NCI-H82 (cell line): ENCODE measurements around the gene ARHGEF26.

Source experiments
- DNase-seq: peaks from one replicate; lab custom pipeline; 2025; lab: John Stamatoyannopoulos, UW

The ARHGEF26 gene

DNA sequence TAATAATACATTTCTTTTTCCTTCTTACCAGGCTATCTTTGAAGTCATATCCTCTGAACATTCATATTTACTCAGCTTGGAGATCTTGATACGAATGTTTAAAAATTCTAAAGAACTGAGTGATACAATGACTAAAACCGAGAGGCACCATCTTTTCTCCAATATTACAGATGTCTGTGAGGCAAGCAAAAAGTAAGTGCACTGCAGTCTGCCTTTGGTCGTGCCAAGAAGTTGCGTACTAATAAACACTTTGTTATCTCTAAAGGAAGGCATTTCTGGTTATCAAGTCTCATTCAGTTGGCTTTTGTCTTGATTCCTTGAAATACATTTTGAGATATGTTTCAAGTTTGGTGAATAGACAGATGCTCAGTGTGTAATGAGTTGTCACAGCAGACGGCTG, 31.6 kb downstream of the ARHGEF26 start:
- no peak for DNase-seq

DNA sequence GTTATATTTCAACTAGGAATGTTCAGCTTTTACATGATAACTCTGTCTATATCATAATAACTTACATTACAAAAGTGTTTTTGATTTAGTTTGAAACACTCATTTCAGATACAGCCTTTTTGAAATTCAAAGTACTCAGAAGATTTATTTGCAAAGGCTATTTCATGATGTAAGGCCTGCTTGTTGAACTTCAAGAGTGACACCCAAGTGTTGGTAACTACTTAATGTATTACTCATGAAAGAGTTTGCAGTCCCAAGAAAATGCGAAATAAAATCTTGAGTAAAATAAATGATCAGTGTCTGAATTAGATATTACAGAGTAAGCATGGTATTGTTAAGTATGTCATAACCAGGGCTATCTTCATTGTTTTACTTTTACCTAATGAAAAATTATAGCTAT, 35.3 kb downstream of the ARHGEF26 start:
- no peak for DNase-seq

DNA sequence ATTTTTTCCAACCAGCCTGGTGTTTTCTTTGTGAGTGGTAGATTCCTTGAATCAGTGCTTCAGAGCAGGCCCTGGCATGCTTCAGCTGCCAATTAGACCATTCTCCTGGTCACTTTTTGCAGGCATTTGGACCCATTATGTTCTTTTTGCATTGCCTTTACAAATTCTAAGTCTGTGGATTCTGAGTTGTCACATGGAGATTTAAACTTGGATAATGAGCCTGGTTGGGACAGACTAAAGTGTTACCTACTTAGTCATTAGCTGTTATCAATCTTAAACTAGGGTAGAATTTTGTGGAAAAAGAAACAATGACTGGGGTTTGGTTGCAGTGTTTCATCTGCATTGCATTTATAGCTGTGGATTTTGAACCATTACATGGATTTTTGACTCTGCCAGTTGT, 40.6 kb downstream of the ARHGEF26 start:
- no peak for DNase-seq

DNA sequence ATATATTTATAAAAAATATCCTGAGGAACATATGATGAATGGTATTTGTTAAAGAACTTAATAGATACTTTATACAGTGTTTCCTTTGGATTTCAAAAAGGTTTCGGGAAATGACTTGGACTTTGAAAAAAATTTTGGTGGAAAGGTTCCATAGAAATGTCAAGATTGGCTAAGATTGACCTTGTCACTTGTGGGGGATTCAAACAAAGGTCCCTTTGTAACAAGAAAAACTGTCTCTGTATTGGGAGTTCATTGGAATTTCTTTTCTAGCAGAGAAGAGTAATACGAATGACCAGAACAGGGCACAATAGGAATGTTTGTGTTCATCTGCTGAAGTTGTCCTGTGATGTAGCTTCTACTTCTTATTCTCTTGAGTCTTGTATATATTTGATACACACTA, 43.2 kb downstream of the ARHGEF26 start:
- no peak for DNase-seq

DNA sequence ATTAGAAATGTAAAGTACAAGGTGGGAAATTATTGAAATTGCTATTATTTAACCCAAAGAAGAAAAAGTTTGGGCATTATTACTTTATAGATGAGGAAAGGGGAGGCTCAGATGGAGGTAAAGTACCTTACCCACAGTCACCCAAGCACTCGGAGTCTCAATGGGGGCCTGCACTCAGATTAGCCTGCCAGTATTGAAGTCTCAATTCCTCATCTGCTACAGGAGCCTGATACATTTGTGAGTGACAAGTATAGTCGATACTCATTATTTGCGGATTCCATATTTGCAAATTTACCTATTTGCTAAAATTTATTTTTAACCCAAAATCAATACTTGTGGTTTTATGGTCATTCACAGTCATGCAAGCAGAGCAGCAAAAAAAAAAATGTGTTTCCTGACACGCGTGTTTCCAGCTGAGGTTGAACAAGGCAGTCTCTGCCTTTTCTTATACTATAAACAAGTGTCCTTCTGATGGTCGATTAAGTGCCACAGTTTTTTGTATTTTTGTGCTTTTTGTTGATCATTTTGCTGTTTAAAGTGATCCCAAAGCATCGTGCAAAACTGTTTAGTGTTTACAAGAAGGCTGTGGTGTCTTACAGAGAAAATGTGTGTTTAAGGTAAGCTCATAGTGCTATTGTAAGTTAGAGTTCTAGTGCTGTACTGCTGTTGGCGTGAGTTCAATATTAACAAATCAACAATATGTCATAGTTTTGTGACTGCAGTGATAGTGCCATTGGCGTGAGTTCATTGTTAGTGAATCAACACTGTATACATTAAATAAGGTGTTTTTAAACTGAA, 48.0 kb downstream of the ARHGEF26 start:
- no peak for DNase-seq

DNA sequence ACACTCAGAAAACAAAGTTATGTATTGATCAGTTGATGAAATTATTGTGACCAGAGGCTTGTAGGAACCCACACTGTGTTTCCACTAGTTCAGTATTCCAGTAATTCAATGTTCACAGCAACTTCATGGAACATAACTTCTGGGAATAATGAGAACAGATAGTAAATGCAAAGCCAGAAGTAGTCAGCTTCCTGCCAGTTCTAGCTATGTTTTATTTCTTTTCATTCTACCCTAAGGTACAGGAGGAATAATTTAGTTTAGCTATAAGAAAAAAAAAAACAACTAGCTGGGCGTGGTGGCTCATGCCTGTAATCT, 48.6 kb downstream of the ARHGEF26 start:
- no peak for DNase-seq

DNA sequence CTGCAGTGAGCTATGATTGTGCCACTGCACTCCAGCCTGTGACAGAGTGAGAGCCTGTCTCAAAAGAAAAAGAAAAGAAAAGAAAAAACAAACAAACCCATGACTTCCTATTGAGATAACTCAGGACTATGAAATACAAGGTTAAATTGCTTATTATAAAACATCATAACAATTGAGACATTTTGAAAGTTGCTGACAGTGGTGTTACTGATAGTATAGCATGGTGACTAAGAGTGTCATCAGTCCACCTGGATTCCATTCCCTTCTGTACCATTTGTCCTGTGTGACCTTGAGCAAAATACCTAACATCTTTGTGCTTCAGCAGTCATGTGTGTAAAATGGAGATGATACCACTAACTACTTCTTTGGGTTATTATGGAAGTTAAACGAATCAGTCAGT, 49.1 kb downstream of the ARHGEF26 start:
- no peak for DNase-seq

DNA sequence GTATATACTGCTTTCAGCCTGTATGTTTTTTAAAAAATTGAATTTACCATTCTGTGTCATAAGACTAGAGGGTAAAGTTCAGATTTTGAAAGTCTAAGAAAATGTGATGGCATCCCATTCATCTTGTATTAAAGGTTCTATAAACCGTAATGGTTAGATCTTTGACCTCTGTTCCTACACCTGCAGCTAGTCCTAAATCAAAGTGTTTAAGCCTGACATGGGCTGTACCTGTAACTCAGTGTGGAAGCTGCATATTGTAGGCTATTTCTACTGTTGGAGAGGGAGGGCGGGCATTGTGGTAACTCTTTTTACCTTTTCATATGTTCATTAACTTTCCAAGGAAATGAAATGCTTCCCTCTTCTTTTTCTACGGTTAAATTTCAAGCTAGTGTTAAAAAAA, 53.9 kb downstream of the ARHGEF26 start:
- DNase-seq = no peak

DNA sequence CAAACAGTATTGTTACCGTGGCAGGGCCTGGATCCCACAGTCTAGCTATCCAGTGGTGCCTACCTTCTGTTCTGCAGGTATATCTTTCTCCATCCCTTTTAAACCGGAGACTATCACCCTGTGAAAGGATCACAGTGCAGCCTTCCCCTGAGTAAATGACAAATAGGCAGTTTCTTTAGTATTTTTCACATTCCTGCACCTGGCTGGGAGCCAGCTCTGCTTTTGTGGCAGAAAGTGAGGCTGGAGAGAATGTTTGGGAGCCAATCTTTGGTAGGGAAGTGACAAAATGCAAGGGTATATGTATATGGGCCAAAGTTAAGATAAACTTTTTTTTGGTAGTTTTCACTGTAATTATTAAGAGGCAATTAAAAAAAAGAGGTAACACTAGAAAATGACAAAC, 54.8 kb downstream of the ARHGEF26 start:
- no peak for DNase-seq

DNA sequence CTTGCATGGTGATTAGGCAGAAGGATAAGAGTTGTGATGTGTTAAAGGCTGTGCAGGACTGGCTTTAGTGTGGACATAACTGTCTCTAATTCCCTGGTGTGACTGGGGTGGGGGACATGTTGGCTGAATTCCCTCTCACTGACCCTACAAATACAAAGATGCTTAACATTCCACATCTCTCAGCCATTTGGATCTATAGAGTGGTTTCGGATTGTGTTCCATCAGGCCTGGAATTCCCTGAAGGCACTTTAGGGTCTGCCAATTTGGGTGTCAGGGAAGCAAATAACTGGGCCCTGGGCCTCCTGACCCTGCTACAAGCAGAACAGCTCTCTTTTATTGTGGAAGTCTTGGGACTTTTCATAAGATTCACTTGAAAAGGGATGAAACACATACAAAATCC, 56.2 kb downstream of the ARHGEF26 start:
- DNase-seq = no peak

DNA sequence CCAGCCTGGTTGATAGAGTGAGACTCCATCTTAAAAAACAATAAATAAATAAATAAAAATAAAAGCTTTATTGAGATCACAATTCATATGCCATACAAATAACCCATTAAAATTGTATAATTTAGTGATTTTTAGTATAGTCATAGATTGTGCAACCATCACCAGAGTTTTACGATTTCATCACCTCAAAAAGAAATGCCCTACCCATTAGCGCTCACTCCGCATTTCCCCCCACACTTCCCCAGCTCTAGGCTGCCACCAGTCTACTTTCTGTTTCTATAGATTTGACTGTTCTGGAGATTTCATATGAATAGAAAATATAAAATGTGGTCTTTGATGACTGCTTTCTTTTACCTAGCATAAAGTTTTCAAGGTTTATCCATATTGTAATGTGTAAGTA, 57.0 kb downstream of the ARHGEF26 start:
- no peak for DNase-seq

DNA sequence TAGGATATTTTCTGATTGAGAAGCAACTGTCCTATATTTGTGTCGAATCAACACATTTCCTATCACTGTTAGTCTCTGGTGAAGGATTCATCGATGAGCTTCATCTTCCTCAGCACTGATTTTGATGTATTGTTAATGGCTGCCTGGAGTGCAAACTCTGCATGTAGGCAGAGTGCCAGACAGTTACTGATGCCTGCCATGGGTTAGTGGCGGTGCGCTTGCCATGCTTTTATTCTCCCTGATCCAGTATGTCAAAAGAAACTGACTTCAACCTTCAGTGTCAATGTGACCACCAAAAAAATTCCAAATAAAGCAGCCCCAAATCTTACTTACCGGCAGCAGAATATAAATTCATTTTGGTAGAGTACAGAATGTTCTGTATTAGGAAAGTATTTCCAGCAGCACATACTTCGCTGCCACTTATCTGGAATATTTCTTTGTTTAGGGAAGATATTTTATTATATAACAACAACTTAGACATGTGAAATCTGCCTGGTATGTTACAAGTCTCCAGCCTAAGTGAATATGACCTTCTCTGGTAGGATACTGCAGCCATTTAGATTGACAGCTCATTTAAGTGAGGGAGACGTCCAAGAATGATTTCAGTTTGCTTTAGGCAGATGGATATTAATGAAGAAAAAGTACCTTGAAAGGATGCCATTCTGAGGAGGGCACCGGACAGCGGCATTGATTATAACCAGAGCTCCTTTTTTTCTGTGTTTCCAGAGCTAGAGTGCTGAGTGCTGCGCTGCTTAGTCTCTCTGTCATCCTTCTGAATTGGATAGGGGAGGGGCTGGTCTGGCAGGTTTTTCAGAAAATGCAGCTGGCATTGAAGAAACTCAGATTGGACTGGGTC, 59.9 kb downstream of the ARHGEF26 start:
- peak; percentile 40 for DNase-seq

DNA sequence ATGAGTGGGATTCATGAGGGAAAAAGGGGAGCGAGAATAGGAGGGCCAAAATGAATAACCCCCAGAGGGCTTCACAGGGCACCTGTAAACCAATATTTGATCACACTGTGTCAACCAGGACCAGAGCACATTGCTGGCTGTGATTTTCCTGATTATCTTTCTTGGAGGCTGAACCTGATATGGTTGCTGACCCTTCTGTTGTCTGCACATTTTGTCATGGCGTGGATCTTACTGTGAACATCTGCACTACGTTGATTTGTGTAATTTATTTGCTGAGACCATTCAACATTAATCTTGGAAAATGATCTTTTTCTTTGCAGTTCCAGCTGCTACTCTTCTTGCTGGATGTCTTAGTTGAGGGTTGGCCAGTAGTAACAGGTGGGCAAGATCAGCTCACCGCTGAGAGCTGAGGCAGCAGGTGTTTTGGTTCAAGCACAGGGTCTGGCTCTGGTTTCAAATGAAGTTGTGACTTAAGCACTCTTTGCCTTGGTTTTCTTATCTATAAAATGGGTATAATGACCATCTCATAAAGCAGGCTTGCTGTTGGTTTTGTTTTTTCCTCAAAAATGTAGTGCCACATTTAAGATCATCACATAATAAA, 61.2 kb downstream of the ARHGEF26 start:
- DNase-seq = peak; percentile 39

DNA sequence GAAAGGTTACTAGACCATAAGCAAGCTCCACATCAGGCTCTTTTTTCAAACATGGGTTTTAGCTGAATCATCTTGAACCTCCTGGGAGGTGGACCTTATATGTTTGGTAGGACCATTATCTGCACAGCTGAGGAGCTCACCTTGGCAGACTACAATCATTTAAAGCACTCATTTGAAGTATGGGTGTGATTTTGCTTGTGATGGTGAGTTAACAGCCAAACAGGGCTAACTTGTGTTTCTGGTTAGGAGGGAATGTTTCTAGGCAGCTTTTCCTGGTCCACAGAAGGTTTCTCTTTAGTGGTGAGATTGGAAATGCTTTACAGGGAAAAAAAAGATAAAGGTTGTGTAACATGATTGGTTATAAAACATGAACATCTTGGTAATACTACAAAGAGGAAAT, 61.8 kb downstream of the ARHGEF26 start:
- DNase-seq = no peak

DNA sequence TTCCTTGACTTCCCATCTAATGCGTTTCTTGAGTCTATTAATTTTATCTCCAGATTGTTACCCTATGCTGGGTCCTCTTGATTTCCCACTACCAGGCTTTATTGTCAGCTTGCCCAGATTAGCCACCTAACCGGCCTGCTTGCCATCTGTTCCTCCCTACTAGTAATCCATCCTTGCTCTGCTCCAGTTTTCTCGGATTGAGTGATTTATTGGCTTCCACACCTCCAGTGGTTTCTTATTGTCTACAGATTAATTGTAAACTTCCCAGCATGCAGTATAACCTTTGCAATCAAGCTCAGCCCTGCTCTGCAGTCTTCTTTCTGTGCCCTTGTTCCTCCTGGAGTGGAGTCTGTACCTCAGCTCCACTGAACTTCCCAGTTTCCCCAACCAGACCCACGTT, 63.4 kb downstream of the ARHGEF26 start:
- DNase-seq = peak; percentile 98

DNA sequence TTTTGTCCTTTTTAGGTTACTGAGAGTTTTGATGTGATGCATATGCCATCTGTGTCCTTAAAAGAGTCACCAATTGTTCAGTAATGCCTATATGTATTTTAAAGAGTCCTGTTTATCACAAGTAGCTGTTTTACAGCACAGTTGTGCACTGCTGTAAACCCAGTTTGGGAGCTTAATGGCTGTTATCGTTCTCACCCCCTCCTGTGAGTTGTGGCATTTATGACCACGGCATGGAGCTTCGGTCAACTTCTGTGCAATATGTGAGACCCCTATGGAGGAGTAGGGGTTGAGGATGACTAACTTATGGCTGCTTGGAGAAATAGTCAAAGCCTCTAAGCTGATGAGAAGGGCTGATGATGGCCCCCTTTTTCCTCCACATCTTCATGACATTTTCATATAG, 67.2 kb downstream of the ARHGEF26 start:
- DNase-seq = peak; percentile 55

DNA sequence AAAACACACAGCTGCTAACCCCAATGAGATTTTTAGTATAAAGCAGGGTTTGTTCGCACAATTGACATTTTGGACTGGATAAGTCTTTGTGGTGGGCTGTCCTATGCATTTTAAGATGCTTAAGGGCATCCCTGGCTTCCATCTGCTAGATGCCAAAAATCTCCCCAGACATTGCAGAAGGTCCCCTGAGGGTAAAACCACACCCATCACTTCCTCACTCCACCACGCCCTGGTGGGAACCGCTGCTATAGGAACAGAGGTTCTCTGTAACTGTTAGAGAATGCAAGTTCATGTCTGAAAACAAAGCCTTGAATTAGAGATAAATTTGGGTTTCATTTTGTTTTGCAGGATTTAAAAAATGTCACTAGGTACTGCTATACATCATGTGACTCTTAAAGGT, 67.7 kb downstream of the ARHGEF26 start:
- DNase-seq = peak; percentile 90

DNA sequence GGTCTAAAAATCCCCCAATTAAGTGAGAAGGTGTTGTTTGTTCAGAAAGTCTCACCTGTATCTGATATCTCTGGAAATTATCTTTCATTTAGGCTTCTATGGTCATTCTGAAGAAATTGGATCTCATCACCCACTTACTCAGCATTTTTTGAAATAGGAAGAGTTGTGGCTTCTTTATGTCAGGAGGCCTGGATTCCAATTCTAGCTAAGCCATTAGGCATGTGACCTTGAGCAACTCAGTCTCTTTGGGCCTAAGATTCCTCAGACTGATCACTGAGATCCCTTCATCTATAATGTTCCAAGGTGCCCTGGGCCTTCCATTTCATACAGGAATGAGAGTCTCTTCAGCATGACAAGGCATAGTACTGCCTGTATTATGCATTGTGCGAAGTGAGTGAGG, 70.3 kb downstream of the ARHGEF26 start:
- no peak for DNase-seq

DNA sequence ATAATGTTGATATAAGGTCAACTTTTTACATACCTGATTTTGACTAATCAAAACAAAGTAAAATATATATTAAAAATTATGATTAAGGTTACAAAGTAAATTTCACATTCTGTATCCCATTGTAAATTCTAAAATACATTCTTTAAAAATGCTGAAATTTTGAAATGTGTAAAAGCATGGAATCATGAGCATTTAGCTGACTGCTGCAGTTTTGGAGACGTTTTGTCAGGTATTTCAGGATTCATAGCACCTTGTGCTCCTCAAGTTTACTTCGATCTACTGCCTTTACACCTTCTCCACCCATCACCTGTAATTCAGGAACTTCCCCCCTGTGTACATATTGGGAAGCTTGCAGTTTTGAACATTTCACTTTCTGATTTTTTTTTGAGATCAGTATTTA, 71.0 kb downstream of the ARHGEF26 start:
- DNase-seq = no peak

DNA sequence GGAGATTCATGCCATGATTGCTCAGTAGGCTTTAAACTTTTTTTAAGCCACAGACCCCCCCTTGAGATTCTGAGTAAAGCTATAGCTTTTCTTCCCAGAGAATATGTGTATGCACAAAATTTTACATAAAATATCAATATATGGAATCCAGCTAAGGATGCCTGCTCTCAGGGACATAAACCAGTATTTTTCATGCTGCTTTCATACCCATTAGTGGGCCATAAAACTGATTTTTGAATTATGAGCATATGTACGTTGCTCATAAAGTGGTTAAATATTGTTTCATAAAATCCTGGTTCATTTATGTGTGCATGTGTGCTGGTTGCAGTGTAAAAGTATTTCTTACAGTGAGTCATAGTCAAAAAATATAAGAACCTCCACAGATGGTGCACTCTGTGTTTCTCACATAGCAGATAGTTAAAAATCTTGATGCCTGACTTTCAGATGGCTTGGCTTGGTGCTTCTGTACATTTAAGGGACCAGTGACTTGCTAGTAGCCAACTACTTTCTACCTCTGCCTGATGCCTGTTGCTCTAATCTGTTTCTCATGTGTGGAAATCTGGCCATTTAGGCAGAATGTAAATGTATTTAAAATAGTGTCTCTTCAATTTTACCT, 71.9 kb downstream of the ARHGEF26 start:
- no peak for DNase-seq

DNA sequence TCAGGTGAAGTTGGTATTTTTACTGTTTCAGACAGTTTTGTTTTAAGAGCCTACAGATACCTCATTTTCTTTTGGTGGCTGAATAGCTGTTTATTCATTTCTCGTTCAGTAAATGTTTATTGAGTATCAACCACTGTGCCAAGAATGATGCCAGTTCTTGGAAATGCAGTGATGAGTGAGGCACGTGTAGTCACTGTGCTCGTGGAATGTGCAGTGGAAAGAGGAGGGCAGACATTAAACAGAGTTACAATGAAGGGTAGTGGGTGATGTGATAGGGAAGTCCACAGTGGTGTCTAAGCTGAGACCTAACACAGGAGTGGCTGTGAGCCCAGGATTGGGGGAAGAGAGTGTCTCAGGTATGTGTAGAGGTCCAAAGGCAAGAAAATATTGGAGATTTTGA, 73.7 kb downstream of the ARHGEF26 start:
- DNase-seq = no peak

DNA sequence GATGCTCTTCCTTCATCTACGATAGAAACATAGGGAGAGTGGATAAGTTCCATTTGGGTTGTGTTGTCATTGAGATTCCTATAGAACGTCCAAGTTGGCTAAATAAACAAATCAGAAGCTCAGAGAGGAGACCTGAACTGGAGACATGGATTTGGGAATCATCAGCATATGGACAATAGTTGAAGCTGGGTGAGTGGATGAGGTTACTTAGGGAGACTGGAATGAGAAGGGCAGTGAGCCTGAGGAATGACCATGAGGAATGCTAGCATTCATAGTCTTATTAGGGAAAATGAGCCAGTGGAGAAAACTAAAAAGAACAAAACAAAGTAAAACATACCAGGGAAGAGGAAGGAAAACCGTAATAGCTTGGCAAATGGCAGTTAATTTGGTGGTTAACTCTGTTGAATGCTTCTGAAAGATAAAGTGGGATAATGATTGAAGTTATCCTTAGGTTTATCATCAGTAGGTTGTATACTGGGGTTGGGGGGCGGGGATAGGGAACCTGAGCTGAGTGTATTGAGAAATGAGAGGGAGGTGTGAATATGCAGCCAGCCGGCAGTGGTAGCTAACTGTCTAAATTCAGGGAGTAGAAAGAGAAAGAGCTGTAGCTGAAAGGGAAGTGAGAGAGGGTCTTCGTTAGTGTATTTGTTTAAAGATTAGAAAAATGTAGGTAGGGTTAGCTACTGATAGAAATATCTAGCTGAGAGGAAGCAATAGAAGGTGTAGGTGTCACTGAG, 74.6 kb downstream of the ARHGEF26 start:
- DNase-seq = no peak
